NCI-H774 (cell line): ENCODE measurements around the gene PPP2R3A.

Source experiments
- DNase-seq: peaks from one replicate; lab custom pipeline; 2025; lab: John Stamatoyannopoulos, UW

PPP2R3A gene

DNA sequence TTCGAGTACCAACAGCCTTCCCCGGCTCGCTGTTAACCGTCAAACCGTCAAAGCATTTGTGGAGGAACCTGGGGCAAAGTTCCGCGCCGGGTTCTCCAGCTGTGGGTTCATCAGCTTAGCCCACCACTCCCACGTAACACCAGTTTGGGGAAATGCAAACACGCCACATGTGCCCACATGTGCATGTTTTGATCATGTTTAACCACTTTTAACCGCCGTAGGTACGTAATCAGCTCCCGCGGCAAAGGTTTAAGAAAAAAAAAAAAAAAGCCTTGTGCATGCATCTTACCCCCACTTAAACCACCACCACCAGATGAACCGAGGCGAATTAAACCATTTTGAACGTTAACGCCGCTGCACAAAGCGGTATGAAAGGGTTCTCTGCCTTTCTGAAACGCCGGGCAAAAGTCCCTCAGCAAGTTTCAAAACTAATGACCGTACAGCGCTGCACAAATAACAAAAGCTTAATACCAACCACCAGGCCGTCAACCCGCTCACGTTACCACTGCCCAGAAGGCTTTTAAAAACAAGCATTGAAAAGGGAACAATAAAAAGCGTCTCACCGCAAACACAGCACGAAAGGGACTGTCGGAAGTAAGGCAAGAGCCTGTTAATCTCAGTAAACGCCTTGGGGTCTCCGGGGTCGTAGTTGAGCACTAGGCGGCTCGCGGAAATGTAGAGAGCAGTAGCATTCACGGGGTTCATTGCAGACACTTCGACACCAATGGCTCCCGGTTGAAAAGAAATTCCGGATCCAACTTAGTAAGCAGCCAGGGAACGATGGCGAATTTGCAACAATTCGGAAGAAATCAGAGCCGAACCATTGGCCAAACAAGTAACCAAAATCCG is 229.1 kb downstream of the PPP2R3A start:
- no peak for DNase-seq

DNA sequence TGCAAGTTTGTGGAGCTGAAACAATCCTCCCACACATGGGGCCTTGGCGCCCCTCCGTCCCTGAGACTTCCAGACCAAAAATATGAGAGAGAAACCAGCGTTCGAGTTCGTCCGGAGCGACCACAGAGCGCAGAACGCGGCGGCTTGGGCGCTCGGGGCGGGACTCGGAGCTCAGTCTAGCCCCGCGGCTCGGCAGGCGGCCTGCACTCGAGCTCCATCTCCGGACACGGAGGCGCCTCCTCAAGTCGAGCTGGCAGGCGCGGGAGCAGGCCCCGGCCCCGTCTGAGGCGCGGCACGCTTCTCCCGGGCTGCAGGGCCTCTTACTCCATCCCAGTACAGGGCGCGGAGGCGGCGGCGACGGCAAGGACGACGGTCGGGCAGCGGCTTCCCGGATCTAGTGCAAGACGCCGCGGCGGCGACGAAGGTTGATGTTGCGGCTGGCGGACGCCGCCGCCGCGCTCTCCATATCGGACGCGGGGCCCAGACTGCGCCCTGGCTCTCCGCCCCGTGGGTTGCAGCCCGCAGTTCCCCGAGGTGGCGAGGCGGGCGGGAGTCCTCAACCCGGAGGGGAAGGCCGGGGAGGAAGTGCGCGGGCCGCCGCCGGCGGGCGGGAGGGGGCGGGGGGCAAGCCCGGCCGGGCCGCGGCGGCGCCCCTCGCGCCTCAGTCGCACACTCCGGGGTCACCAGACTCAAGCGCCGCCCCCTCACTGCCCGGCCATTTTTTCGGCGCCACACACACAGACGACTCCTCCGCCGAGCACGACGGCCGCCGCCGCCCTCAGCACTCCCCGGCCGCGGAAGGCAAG is 229.9 kb downstream of the PPP2R3A start:
- peak; percentile 76 for DNase-seq

DNA sequence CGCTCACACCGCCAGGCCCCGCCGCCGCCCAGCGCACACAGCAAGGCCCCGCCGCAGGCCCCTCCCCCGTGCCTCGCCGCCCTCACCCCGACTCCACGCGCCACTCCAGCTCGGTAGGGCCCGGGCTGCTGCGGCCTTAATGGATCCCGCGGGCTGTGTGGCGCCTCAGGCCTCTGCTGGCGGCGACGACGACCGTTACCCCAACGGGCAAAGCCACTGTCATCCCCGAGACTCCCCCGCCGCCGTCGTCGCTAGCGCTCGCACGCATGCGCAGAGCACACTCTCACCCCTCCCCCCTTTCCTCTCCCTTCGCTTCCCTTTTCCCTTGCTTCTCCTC is 230.5 kb downstream of the PPP2R3A start, which contains the start of gene MSL2:
MSL2 (minus strand) TSS at position 272 of the 337 bp plus-strand sequence. CDS start 1,222 bp downstream, outside the sequence.
- DNase-seq, result no peak

DNA sequence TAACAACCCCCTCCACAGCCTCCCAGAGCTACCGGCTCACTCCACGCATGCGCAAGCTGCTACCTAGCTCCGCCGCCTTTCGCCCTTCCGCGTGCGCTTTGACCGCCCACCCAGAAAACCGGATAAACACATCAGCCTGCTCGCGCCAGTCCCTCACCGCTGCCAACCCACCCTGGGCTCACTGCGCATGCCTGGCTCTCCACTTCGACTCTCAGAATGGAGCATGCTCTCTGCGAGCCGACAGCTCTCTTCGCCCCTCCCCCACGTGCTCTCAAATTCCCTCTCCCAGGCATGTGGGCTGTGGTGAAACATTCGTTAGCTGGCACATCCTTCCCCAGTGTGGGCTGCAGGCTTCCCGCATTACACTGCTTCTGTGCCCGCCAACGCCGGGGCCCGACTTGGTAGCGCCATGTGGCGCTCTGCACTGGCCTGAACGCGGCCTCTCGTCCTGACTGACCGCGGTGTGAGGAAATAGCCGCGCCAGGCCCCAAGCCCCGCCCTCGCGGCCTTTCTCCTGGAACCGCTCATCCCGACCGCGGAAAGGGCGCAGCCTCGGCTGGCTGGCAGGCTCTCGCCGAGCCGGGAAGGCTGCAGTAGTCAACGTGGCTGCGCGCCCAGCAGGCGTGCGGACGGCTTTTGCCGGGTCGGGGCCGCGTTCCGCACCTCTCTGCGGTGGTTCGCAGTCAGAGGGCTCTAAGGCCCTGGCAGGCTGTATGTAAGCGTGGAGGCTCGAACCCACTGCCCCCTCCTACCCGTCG is 231.1 kb downstream of the PPP2R3A start:
- DNase-seq, result peak; percentile 98

DNA sequence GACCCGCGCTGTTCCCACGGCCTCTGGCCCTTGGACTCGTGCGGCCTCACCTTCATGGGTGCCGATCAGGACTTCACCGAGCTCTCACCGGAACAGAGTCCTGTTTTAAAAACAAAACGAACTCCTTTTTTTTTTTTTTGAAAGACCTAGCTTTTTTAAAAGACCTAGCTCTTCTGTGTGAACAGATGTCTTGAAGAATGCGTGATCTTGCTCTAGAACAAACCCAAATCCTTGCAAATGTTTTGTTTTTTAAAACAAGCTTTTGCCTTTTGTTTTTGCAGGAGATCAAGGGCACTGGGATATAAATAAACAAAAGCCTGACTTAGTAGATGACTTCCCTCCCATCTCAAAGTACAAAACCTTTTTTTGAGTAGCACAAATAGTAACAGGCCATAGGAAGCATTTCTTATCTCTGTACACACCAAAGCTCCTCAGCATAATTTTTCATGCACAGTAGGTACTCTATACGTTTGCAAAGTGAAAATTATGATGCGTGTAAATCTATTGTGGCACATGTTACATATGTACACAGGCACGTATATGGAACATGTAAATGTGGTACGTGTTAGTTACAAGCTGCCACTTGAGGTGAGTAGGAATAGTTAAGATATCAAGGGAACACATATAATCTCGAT is 231.7 kb downstream of the PPP2R3A start:
- DNase-seq, result no peak
